HG03196 (cell line): Measurements from ENCODE around the gene NQO1.

Experiments used
- ATAC-seq: cut with Tn5 transposase; IDR thresholded peaks from one replicate; pipeline ENCODE4 v1.9.1; 2021; ENCODE audit not compliant: unreplicated experiment

NQO1 gene

DNA sequence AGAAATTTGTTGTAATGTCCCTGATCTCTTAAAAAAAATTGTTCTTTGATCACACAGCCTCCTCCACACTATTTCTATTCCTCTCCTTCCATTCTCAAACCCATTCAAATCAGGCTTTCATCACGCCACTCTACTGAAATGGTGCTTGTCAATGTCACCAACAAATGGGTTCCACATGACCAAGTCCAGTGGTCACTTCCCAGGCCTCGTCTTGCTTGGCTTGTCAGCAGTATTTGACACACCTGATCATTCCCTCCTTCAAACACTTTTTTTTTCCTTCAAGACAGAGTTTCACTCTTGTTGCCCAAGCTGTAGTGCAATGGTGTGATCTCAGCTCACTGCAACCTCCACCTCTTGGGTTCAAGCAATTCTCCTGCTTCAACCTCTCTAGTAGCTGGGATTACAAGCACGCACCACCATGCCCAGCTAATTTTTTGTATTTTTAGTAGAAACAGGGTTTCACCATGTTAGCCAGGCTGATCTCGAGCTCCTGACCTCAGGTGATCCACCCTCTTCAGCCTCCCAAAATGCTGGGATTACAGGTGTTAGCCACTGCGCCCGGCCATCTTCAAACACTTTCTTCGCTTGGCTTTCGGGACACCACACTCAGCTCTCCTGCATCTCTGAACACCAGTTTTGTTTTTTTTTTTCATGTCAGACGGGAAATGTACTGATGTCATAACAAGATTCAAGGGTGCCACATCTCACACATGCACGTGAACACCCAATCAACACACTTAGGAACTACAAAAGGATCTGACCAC lies 18.3 kb downstream of the NQO1 start:
- ATAC-seq: no peak

DNA sequence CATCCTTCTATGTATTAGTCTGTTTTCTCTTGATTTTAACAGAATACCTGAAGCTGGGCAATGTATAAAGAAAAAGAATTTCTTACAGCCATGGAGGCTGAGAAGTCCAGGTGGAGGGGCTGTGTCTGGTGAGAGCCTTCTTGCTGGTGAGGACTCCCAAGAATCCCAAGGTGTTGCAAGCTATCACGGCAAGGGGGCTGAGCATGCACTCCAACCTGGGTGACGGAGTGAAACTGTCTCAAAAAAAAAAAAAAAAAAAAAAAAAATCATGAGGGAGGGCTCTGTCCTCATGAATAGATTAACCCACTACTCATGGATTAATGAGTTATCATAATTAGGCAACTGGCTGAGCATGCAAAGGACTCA lies 19.4 kb downstream of the NQO1 start:
- ATAC-seq: no peak

DNA sequence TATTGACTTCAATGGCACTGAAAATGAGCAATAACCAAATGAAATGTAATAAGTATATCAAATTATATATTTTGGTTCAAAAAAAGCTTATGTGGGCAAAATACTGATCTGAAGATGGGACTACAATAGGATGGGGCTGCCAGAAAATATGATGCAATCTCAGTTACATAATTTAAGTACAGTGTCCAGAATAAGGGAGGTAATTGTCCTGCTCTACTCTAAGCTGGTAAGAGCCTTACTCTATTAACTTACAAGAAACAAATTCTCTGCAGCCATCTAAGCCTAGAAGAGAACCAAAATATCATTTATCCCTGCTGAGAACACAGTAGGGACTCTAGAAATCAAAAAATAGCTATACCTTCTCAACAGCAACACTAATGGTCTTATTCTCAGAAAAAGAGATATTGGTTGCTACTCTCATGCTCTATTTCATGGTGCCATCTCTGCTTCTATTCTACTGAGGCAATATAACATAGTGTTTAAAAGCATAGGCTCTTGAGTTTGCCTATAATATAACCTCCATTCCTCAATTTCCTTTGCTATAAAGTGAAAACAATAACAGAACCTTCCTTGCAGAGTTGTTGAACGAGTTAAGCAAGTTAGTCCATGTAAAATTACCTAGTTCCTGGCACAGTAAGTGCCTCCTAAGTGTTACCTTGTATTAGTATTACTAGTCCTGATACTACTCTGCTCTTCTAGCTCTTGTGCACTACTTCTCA lies 19.9 kb downstream of the NQO1 start:
- ATAC-seq: no peak

DNA sequence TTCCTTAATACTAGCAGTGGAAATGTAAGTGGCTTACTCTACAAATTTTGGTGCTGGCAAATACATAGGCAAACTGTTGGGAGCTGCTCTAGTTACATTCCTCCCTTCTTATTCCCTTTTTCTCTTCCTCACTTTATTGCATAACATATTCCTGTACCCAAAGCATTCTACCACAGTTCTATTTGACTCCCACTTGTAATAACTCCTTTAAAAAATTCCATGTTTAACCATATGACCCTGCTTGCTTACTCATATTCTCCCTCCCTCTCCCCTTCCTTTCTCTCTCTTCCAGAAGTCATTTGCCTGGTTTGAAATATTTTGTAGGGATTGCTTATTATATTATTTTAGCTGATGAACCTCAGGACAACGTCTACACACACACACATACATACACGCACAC lies 22.7 kb downstream of the NQO1 start:
- ATAC-seq: no peak

DNA sequence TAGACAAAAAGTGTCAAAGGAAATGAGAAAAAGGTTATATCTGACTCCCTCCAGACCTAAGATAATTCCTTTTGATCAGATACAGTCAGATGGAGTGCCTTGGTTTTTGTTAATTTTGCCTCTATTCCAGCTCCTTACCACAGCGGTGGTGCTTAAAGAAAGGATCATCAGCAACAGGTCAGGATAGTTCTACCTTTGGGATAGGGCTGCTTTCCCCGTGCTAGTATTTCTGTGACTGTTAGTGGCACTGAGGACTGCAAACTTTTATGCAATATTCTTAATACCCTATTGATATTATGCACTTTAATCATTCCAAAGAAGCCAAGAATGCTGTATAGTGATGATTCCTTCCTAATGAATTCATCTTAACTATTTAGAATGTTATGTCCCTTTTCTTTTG lies 24.5 kb downstream of the NQO1 start:
- no peak for ATAC-seq

DNA sequence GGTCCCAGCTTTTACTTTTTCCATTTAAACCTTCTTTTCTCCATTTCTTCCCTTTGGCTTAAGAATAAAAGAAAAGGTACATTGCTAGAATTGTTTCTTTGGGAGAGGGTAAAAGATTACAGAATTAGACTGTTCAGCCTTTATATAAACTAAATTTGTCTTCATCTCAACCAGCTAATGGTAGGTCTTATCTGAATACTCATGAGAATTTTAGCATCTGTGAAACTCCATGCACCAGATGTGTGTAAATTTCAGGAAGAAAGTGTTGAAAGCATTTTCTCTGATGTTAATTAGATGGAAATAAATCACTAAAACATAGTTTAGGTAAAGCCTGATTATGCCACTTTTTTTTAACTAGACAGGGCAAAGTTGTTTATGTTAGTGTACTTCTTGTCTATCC lies 24.9 kb downstream of the NQO1 start:
- no peak for ATAC-seq

DNA sequence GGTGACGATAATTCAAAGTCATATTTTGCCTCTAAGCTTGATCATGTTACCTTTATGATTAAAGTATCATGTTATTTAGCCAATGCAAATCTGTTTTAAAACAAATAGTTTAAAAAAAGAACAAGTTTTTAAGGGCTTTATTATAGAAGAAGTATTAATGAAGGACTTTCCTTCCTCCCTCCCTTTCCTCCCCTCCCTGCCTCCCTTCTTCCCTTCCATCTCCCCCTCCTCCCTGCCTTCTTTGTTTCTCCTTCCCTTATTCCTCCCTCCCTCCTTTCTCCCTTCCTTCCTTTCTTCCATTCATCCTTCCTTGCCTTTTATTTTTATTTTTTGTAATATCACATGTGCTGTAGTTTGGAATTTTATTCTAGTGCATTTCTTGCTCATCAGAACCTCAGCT lies 26.4 kb downstream of the NQO1 start:
- ATAC-seq: no peak

DNA sequence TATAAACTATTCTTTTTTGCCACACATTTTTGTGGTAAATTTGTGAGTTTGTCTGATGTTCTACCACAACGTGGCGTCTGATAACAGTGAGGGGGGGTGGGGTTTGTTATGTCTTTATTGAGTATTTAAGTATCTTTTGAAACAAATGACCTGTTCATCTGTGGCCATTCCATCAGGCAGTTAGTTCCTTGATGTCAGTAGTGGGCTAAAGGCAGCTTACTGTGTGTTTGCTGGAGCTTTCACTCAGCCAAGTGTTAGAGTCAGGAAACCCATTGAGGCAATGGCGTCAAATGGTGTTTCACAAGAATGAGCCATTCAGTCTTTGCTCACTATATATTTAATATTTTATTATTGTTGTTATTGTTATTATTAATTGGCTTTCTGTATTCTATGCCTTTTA lies 28.0 kb downstream of the NQO1 start:
- ATAC-seq: no peak

DNA sequence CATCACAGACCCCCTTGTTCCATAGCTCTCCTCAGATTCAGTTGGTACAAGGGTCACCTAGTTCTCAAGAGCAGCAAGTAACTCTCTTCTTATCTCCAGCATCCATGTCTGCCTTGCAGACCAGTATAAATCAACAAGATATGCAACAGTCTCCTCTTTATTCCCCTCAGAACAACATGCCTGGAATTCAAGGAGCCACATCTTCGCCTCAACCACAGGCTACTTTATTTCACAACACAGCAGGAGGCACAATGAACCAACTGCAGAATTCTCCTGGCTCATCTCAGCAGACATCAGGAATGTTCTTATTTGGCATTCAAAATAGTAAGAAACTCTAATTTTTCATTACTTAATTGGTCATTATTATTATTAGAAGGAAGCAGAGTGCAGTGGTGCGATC lies 32.4 kb downstream of the NQO1 start:
- ATAC-seq: no peak

DNA sequence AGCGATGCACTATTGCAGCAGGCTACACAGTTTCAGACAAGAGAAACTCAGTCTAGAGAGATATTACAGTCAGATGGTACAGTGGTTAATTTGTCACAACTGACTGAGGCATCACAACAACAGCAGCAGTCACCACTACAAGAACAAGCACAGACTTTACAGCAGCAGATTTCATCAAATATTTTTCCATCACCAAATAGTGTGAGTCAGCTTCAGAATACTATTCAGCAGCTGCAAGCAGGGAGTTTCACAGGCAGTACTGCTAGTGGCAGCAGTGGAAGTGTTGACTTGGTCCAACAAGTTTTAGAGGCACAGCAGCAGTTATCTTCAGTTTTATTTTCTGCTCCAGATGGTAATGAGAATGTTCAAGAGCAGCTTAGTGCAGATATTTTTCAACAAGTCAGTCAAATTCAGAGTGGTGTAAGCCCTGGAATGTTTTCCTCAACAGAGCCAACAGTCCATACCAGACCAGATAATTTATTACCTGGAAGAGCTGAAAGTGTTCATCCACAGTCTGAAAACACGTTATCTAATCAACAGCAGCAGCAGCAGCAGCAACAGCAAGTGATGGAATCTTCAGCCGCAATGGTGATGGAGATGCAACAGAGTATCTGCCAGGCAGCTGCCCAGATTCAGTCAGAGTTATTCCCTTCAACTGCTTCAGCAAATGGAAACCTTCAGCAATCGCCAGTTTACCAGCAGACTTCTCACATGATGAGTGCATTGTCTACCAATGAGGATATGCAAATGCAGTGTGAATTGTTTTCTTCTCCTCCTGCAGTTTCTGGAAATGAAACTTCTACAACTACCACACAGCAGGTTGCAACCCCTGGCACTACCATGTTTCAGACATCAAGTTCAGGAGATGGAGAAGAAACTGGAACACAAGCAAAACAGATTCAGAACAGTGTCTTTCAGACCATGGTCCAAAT lies 34.1 kb downstream of the NQO1 start:
- no peak for ATAC-seq

DNA sequence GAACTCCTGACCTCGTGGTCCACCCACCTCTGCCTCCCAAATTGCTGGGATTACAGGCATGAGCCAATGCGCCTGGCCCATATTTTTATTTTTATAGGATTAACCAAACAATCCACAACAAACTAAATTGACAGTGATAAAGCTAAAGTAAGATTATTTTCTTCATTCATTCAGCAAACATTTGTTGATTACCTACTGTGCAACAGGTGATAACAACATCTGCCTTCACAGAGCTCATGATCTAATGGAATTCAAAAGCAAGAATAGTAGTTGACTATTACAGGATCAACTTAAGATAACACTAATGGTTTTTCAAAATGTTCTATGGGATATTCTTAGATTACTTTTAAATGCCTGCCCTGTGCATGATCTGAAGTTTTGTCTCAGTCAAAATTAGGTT lies 37.8 kb downstream of the NQO1 start:
- ATAC-seq: no peak

DNA sequence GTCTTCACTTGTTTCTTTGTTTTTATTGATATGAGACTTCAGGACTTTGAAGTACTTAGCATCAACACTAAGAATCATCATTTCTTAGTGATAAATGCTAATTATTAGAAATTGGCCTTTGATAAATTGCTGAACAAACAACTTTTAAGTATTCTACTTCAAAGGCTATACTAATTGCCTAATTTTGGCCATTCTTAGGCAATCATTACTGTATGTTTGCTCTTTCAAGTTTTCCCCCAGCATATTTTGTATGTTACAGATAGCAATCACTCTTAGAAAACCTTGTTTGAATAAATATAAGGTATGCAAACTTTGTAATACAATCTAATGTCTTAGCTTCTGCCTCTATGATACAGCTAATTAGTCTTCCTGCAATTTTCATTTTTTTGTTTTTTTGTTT lies 46.0 kb downstream of the NQO1 start:
- no peak for ATAC-seq

DNA sequence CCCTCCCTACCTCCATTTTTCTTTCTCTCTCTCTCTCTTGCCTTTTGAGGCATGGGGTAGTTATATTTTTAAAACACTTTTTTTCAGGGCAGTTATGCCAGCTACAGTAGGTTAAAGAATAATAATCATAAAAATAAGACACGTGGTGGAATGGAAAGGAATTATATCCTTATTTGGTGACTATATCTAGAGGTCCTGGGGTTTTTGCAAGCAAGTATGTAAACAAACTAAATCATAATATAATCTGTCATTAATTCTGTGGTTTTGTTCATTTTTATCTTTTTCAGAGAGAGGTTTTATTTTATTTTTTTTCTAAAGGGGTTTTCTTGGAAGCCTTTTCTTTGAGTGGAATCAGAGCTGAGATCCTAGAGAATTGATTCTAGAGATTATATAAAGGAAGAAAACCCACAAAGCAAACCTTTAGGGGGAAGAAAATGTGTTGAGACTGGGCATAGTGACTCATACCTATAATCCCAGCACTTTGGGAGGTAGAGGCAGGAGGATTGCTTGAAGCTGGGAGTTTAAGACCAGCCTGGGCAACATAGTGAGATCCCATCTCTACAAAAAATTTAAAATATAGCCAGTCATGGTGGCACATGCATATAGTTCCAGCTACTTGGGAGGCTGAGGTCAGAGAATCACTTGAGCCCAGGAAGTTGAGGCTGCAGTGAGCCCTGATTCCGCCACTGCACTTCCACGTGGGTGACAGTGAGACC lies 53.2 kb downstream of the NQO1 start:
- no peak for ATAC-seq

DNA sequence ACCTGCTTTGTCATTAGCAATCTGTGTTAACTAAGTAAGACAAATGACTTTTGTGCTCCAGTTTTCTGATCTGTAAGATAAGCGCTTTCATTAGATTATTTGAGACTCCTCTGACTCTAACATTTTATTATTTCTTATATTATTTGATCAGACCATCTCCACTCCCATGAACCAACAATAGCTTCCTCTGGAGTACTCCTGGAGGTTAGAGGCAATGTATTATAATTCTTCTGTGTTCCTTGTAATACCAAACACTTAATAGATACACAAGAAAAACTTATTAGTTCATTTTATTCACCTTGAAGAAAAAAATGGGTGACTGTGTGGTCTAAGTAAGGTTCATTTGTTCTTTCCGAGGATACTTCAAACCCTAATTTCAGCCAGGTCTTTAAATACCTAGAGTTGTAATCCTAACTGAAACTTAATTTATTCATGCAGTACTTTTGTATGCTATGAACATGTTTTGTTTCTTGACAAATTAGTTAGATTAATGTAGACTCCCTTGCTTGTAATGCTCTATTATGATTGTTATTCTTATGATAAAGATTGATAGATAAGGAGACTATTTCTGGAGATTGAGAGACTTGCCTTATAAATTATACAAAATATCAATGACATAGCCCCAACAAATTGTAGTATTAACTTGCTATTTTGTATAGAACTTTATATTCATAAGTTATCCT lies 53.9 kb downstream of the NQO1 start:
- ATAC-seq: no peak

DNA sequence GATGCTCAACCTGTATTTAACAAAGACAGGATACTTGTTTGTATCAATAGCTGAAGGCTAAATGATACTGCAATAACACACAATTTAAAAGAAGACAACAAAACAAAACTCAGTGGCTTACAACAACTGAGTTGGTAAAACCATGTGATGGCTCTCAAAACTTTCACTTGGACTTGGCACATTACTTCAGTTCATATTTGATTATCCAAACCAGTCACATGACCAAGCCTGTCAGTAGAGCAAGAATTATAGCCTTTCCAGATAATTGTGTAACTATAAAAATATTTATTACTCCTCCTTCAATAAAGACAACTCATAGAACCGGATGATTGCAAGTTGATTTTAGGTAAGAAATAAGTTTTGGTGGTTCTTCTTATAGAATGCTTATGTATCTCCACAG lies 56.8 kb downstream of the NQO1 start:
- ATAC-seq: no peak

DNA sequence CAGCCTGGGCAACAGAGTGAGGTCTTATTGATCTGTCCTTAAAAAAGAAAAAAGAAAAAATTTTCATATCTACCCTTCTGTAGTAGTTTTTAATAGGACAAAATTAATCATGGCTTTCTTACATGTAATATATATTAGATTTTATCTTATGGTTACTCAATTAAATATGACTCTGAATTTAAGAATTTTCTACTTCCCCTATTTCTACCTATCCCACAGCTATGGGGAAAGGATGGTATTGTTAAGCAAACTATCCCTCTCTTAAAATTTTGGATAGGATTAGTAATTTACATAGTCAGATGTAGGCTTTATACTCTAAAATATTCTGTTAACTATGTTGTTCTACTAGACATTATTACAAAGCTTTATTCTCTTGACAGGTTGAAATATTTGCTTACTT lies 62.5 kb downstream of the NQO1 start:
- no peak for ATAC-seq

DNA sequence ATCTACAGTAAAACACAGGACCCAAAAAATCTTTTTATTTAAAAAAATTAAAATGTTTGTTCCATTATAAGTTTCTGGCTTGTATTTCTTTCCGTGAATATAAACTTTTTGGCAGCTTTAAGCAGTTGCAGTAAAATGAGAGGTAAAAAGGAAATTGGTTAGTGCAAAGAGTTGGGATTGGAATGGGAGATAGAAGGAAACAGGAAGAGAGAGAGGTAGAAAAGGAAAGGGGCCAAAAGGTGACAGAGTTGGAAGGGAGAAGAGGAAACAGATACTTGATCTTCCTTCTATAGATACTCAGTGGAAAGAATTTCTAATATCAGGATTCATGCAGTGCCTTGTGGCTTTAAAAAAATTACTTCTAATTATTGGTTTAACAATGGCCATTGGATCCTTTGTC lies 63.5 kb downstream of the NQO1 start:
- no peak for ATAC-seq

DNA sequence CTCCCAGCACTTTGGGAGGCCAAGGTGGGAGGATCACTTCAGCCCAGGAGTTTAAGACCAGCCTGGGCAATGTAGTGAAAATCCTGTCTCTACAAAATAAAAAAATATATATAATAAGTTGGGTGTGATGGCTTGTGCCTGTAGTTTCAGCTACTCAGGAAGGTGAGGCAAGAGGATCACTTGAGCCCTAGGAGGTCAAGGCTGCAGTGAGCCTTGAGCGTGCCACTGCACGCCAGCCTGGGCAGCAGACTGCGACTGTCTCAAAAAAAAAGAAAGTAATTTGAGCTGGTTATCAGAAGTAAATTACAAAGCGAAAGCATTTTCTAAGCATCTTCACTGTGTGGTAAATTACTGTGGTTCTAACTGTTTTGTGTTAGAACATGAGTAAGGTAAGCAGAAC lies 66.2 kb downstream of the NQO1 start:
- ATAC-seq: no peak
